ENCODE data around the gene PTPRN2.

GRCh38 chr7:158406801-158407200 lies 180.8 kb downstream of the PTPRN2 start:
- TF ChIP-seq CTCF (IDR thresholded peaks at IDR 0.05), result no peak
- no peak for TF ChIP-seq ZFX (IDR thresholded peaks at IDR 0.05; ENCODE audit: borderline replicate concordance)
